Testis (tissue), 3 donors: ENCODE measurements around the gene LRRC32. TPM values are rescaled to one million over a fixed set of nuclear protein-coding genes. Genes with fewer than 3 reads are reported as not detected.

Experiments
- DNase-seq: peaks from one replicate; pipeline ENCODE4 v3.0.0-alpha.2; 2019
- H3K27ac ChIP-seq, 2 donors: fragments of 200-600 bp; sonication (generic); one replicate each; pipeline ENCODE4 v1.5.1; 2019
- H3K27me3 ChIP-seq: fragments of 200-600 bp; sonication (generic); one replicate; pipeline ENCODE4 v1.5.1; 2019
- H3K36me3 ChIP-seq: fragments of 200-600 bp; sonication (generic); one replicate; pipeline ENCODE4 v1.5.1; 2017; ENCODE audit warnings: low read depth; ENCODE audit errors: missing control alignments
- H3K4me1 ChIP-seq: fragments of 200-600 bp; sonication (generic); one replicate; pipeline ENCODE4 v1.5.1; 2019
- H3K4me3 ChIP-seq, 2 donors: fragments of 200-600 bp; sonication (generic); one replicate each; pipeline ENCODE4 v1.5.1; 2017 to 2019
- H3K9me3 ChIP-seq: fragments of 200-600 bp; sonication (generic); one replicate; pipeline ENCODE4 v1.5.1; 2017
- CTCF ChIP-seq, 3 experiments: fragments of 450-650 bp in 2 of 3; fragments of 200-600 bp in 1 of 3; sonication (generic) in 1 of 3; IDR thresholded peaks; one replicate each; pipeline ENCODE4 v1.5.1; 2016 to 2019; ENCODE audit warnings: antibody characterized with exemption in 3 of 3, mild to moderate bottlenecking in 2 of 3, moderate library complexity in 1 of 3
- POLR2A ChIP-seq: fragments of 450-650 bp; IDR thresholded peaks from one replicate; pipeline ENCODE4 v1.6.1; 2017; ENCODE audit warnings: antibody characterized with exemption, mild to moderate bottlenecking, moderate library complexity
- WGBS, 2 donors: methylation state at CpG; one replicate each; pipeline ENCODE4 v1.1.5; 2018; 5-methylcytosine and 5-hydroxymethylcytosine counted together
- intact Hi-C: fragments of 100-400 bp; cut with DNase I; formaldehyde crosslinking; loops from one replicate; pipeline ENCODE4 v1.15.1; 2023; ENCODE audit warnings: low total_unique reads
- polyA plus RNA-seq: library from polyadenylated mRNA; stranded (reverse); fragments of 350-450 nt; fragmentation: Illumina TruSeq; extraction: RNeasy Lipid Tissue Mini Kit (QIAGEN cat#74804); gene quantifications from one replicate; pipeline ENCODE4 v1.2.3, GENCODE V29; 2014; ENCODE audit warnings: low read depth, low replicate concordance; ENCODE audit not compliant: insufficient read depth
- total RNA-seq, 2 donors: library from RNA; depleted of rRNA; stranded (reverse); fragments of >200 nt; gene quantifications; one replicate each; pipeline ENCODE4 v1.2.3, GENCODE V29; 2016

The LRRC32 gene
- total and polyA plus RNA-seq, 3 donors from 2014 or later, result 6.5 to 20.5 (median 9.1) TPM

- no peak overlapping the region for H3K4me3 ChIP-seq
- no peaks in the 10 kb centered on the region for H3K27me3 ChIP-seq
- H3K9me3 ChIP-seq, result no peaks in the 10 kb centered on the region
- TF ChIP-seq POLR2A (no peak), CTCF (IDR thresholded peaks at IDR 0.05) (no peak)
- H3K27ac ChIP-seq, result no peak overlapping the region
- H3K4me1 ChIP-seq, result no peaks in the 10 kb centered on the region
- no peak for DNase-seq
- intact Hi-C loops, result no loop called here
- no peaks in the 10 kb centered on the region for H3K36me3 ChIP-seq
- WGBS, 2 donors, result 68 to 76% methylated on average over 14 to 16 of the region's 16 CpGs
Observed at GRCh38 chr11:76700177-76701100, 29.9 kb upstream of the LRRC32 start.

- Histone ChIP-seq H3K4me3 (no peak overlapping the region), H3K27ac (no peak overlapping the region), H3K9me3 (no peaks in the 10 kb centered on the region), H3K4me1 (no peaks in the 10 kb centered on the region), H3K27me3 (no peaks in the 10 kb centered on the region), H3K36me3 (no peaks in the 10 kb centered on the region)
- intact Hi-C loops, result no loop called here
- no peak for DNase-seq
- 86 to 90% methylated on average over 2 to 3 of the region's 3 CpGs for WGBS, 2 donors
- TF ChIP-seq CTCF (IDR thresholded peaks at IDR 0.05) (no peak), POLR2A (no peak)
Observed at GRCh38 chr11:76699451-76700091, 29.0 kb upstream of the LRRC32 start.

DNA sequence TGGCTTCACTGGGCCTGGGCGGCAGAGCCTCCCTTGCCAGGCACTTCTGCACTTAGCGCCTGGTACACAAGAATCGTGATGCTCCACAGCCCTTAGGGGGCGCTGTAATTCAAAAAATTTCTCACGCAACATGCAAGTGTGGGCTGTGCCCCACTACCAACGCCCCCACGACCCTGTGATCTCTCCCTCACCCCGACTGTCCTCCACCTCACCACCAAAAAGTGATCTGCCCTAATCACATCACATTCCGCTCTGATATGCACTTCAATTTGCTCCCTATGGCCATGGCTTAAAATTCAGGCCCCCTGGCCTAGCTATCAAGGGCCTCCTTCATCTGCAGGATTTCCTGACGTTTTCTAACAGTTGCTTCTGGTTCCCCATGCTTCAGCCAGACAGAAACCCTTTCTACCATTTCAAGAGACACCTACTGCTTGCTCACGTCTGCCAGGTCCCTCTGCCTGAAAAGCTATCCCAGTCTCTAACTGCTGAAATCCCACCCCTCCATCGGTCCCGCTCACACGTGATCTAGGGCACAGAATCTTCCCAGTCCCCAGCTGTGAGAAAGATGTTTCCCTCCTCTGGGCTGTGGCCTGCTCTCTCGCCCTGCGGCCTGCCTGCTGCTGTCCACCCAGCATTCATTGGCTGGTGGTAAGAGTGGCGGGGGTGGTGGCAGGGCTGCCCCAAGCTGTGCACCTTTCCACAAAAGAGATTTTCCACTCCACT is 27.9 kb upstream of the LRRC32 start:
- Histone ChIP-seq H3K4me1 (no peaks in the 10 kb centered on the region), H3K4me3 (no peak overlapping the region), H3K27ac (no peak overlapping the region), H3K36me3 (no peaks in the 10 kb centered on the region), H3K27me3 (no peaks in the 10 kb centered on the region), H3K9me3 (no peaks in the 10 kb centered on the region)
- DNase-seq, result no peak
- TF ChIP-seq POLR2A (no peak), CTCF (IDR thresholded peaks at IDR 0.05) (peak in 1 of 3 experiments; percentile 30)
- intact Hi-C loops, result no loop called here
- WGBS, 2 donors, result 78 to 82% methylated on average over 17 of the region's 17 CpGs

- no peaks in the 10 kb centered on the region for H3K9me3 ChIP-seq
- TF ChIP-seq POLR2A (no peak), CTCF (IDR thresholded peaks at IDR 0.05) (no peak)
- intact Hi-C loops, result no loop called here
- H3K4me1 ChIP-seq, result no peaks in the 10 kb centered on the region
- WGBS, 2 donors, result 95 to 98% methylated on average over 12 of the region's 12 CpGs
- no peaks in the 10 kb centered on the region for H3K36me3 ChIP-seq
- H3K27me3 ChIP-seq, result no peaks in the 10 kb centered on the region
- H3K4me3 ChIP-seq, result no peak overlapping the region
- no peak overlapping the region for H3K27ac ChIP-seq
- no peak for DNase-seq
Observed at GRCh38 chr11:76696756-76697155, 26.2 kb upstream of the LRRC32 start.
